Measurements from ENCODE around the gene NDP. TPM values are rescaled to one million over a fixed set of nuclear protein-coding genes. Genes with fewer than 3 reads are reported as not detected.

The NDP gene
- total RNA-seq, 4 donors from 2014 or later: 0.27 TPM; not detected in 3

GRCh38 chrX:43910012-43910411 lies 63.2 kb downstream of the NDP start:
- Histone ChIP-seq H3K4me1 (no peaks in the 10 kb centered on the region), H3K27ac (no peak overlapping the region), H3K9me3 (no peaks in the 10 kb centered on the region), H3K36me3 (no peaks in the 10 kb centered on the region), H3K4me3 (no peak overlapping the region), H3K27me3 (no peaks in the 10 kb centered on the region)
- DNase-seq: no peak
- TF ChIP-seq CTCF (IDR thresholded peaks at IDR 0.05): no peak
- no peak for TF ChIP-seq POLR2A (IDR thresholded peaks at IDR 0.05)
- TF ChIP-seq EP300 (IDR thresholded peaks at IDR 0.05; ENCODE audit: low read depth): no peak
- no peak for TF ChIP-seq POLR2AphosphoS5 (IDR thresholded peaks at IDR 0.05)
- intact Hi-C loops (cut with DNase I; ENCODE audit: low total_unique reads) (no loop called here), in situ Hi-C loops (cut with MboI; ENCODE audit: low pct_ligation_motif_present in 1 of 4, low pct_unique_long_range_greater_than_20kb in 1 of 4, low sequenced_read_pairs in 3 of 4) (no loop called here)
- 46% methylated on average over 1 of the region's 1 CpG; no CpG with 5 or more reads in 1 of the 2 donors for WGBS, 2 donors (ENCODE audit: low coverage in 1 of 2)

- no peaks in the 10 kb centered on the region for H3K36me3 ChIP-seq
- in situ Hi-C loops (cut with MboI; ENCODE audit: low pct_ligation_motif_present in 1 of 4, low pct_unique_long_range_greater_than_20kb in 1 of 4, low sequenced_read_pairs in 3 of 4): no loop called here
- no peaks in the 10 kb centered on the region for H3K9me3 ChIP-seq
- no peak for DNase-seq
- H3K27ac ChIP-seq: no peak overlapping the region
- 63 to 73% methylated on average over 1 of the region's 1 CpG for WGBS, 2 donors (ENCODE audit: low coverage in 1 of 2)
- intact Hi-C loops (cut with DNase I; ENCODE audit: low total_unique reads): no loop called here
- no peaks in the 10 kb centered on the region for H3K4me1 ChIP-seq
- TF ChIP-seq POLR2AphosphoS5 (IDR thresholded peaks at IDR 0.05): no peak
- TF ChIP-seq POLR2A (IDR thresholded peaks at IDR 0.05): no peak
- no peak for TF ChIP-seq CTCF (IDR thresholded peaks at IDR 0.05)
- TF ChIP-seq EP300 (IDR thresholded peaks at IDR 0.05; ENCODE audit: low read depth): no peak
- no peak overlapping the region for H3K4me3 ChIP-seq
- H3K27me3 ChIP-seq: no peaks in the 10 kb centered on the region
Observed at GRCh38 chrX:43909141-43909540, 64.0 kb downstream of the NDP start.

- no peaks in the 10 kb centered on the region for H3K36me3 ChIP-seq
- H3K27ac ChIP-seq: no peak overlapping the region
- no peak for DNase-seq
- WGBS, 2 donors (ENCODE audit: low coverage in 1 of 2): 69 to 80% methylated on average over 1 to 5 of the region's 5 CpGs
- in situ Hi-C loops (cut with MboI; ENCODE audit: low pct_ligation_motif_present in 1 of 4, low pct_unique_long_range_greater_than_20kb in 1 of 4, low sequenced_read_pairs in 3 of 4): no loop called here
- intact Hi-C loops (cut with DNase I; ENCODE audit: low total_unique reads): no loop called here
- H3K9me3 ChIP-seq: no peaks in the 10 kb centered on the region
- no peak overlapping the region for H3K4me3 ChIP-seq
- H3K4me1 ChIP-seq: no peaks in the 10 kb centered on the region
- H3K27me3 ChIP-seq: no peaks in the 10 kb centered on the region
- no peak for TF ChIP-seq CTCF (IDR thresholded peaks at IDR 0.05)
- no peak for TF ChIP-seq POLR2AphosphoS5 (IDR thresholded peaks at IDR 0.05)
- TF ChIP-seq EP300 (IDR thresholded peaks at IDR 0.05; ENCODE audit: low read depth): no peak
- no peak for TF ChIP-seq POLR2A (IDR thresholded peaks at IDR 0.05)
Observed at GRCh38 chrX:43899878-43900815, 73.0 kb downstream of the NDP start.

Other genes with a start within 250 kb of the NDP start
- gene MAOB, start 90.9 kb downstream of the NDP start, total RNA-seq: 10 to 100 TPM in 2 of 4 donors, 1 to 10 TPM in 2; 2.4 to 44.9 (median 11.2) TPM